Progenitor cell of endocrine pancreas (in vitro differentiated cells): ENCODE results near the gene TNNI2. TPM values are rescaled to one million over a fixed set of nuclear protein-coding genes. Genes with fewer than 3 reads are reported as not detected.

Source experiments
- DNase-seq: peaks from one replicate; pipeline ENCODE4 v3.0.0; 2021; ENCODE audit warnings: low spot score; ENCODE audit not compliant: unreplicated experiment
- H3K27ac Mint-ChIP-seq: 2 replicates; pipeline ENCODE4 v1.8.0; 2021; ENCODE audit warnings: mild to moderate bottlenecking, moderate library complexity, mixed read lengths
- H3K27me3 Mint-ChIP-seq: 2 replicates; pipeline ENCODE4 v1.8.0; 2021; ENCODE audit warnings: mixed read lengths
- H3K36me3 Mint-ChIP-seq: 2 replicates; pipeline ENCODE4 v1.8.0; 2022; ENCODE audit warnings: mixed read lengths; ENCODE audit not compliant: insufficient read depth
- H3K4me1 Mint-ChIP-seq: 2 replicates; pipeline ENCODE4 v1.8.0; 2021; ENCODE audit warnings: low read depth, mixed read lengths
- H3K4me3 Mint-ChIP-seq: 2 replicates; pipeline ENCODE4 v1.8.0; 2021; ENCODE audit warnings: low read depth, mild to moderate bottlenecking, moderate library complexity, mixed read lengths
- H3K9me3 Mint-ChIP-seq: 2 replicates; pipeline ENCODE4 v1.8.0; 2021; ENCODE audit warnings: low read depth, mixed read lengths
- total RNA-seq: library from RNA; stranded (reverse); gene quantifications from 2 replicates; pipeline ENCODE4 v1.2.1, GENCODE V29; 2021
- TF ChIP-seq, protein P1 (sequence below): fragments of 200-600 bp; sonication (generic); IDR thresholded peaks from one replicate; pipeline ENCODE4 v1.5.0; 2021; ENCODE audit warnings: antibody characterized with exemption, mild to moderate bottlenecking; ENCODE audit not compliant: unreplicated experiment

Gene TNNI2
- total RNA-seq, 1 donor from 2014 or later = 0.55 TPM

DNA sequence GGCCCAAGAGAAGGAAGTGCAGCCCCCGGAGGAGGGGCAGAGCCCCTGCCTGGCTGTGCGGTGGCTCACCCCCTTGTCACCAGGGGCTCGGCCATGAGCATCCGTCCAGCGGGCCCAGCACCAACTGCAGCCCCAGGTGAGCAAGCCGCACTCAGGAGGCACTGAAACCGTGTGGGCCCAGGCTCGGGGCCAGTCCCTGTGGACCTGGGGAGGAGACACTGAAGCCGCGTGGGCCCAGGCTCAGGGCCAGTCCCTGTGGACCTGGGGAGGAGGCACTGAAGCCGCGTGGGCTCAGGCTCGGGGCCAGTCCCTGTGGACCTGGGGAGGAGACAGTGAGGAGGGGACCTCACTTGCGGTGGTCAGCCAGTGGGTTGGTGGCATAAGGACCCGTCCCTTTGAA is 28.0 kb downstream of the TNNI2 start:
- no peak overlapping the region for H3K4me3 Mint-ChIP-seq
- peaks cover 24% of the 10 kb centered on the region for H3K27me3 Mint-ChIP-seq
- no peaks in the 10 kb centered on the region for H3K4me1 Mint-ChIP-seq
- no peaks in the 10 kb centered on the region for H3K36me3 Mint-ChIP-seq
- TF ChIP-seq, protein P1, sequence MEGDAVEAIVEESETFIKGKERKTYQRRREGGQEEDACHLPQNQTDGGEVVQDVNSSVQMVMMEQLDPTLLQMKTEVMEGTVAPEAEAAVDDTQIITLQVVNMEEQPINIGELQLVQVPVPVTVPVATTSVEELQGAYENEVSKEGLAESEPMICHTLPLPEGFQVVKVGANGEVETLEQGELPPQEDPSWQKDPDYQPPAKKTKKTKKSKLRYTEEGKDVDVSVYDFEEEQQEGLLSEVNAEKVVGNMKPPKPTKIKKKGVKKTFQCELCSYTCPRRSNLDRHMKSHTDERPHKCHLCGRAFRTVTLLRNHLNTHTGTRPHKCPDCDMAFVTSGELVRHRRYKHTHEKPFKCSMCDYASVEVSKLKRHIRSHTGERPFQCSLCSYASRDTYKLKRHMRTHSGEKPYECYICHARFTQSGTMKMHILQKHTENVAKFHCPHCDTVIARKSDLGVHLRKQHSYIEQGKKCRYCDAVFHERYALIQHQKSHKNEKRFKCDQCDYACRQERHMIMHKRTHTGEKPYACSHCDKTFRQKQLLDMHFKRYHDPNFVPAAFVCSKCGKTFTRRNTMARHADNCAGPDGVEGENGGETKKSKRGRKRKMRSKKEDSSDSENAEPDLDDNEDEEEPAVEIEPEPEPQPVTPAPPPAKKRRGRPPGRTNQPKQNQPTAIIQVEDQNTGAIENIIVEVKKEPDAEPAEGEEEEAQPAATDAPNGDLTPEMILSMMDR = no peak
- H3K27ac Mint-ChIP-seq = no peak overlapping the region
- H3K9me3 Mint-ChIP-seq = no peaks in the 10 kb centered on the region
- no peak for DNase-seq

DNA sequence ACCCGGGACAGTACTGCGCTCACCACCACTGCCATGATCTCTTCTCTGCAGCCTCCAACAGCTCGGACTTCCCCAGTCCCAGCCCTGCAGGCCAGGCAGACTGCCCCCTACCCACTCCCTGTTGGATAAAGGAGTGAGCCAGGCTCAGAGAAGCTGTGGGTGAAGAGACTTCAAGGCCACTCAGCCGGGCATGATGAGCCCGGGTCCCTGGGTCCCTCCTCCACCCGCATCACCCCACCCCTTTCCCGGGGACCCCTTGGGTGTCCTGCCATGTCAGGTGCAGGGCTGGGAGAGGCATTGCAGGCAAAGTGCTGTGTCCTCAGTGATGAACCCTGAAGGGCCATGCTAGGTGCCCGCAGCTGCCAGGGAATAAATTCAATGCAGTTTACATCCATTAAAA is 28.6 kb downstream of the TNNI2 start:
- no peak for DNase-seq
- Mint-ChIP-seq H3K4me3 (no peak overlapping the region), H3K36me3 (no peaks in the 10 kb centered on the region), H3K27me3 (peaks cover 24% of the 10 kb centered on the region), H3K9me3 (no peaks in the 10 kb centered on the region), H3K27ac (no peak overlapping the region), H3K4me1 (no peaks in the 10 kb centered on the region)
- TF ChIP-seq, protein P1 = no peak

DNA sequence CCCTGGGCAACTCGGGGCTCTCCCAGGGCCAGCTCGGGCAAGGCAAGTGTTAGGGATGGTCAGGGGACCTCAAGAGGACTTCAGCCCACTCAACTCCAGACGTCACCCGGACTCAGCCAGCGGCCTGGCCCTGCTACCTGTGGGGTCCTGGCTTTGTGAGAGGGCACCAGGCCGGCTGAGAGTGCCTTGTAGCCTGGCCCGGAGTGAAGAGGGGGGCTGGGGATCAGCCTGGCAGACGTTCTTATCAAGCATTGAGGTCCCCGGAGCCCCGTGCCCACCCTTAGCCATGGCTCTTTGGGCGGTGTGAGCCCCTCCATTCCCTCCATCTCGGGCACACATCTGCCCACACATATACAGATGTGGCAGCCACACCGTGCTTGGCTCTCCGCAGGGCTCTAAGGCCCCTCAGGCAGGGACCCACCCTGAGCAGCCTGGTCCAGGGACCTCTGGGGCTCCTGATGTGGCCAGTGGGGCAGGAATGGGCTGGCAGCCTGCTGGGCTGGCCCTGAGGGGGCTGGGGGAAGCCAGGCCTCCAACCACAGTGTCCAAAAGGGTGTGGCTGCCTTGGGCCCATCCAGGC is 29.4 kb downstream of the TNNI2 start:
- TF ChIP-seq, protein P1 = no peak
- H3K9me3 Mint-ChIP-seq = no peaks in the 10 kb centered on the region
- no peaks in the 10 kb centered on the region for H3K36me3 Mint-ChIP-seq
- no peak for DNase-seq
- H3K27ac Mint-ChIP-seq = no peak overlapping the region
- H3K27me3 Mint-ChIP-seq = peaks cover 24% of the 10 kb centered on the region
- no peak overlapping the region for H3K4me3 Mint-ChIP-seq
- H3K4me1 Mint-ChIP-seq = no peaks in the 10 kb centered on the region

DNA sequence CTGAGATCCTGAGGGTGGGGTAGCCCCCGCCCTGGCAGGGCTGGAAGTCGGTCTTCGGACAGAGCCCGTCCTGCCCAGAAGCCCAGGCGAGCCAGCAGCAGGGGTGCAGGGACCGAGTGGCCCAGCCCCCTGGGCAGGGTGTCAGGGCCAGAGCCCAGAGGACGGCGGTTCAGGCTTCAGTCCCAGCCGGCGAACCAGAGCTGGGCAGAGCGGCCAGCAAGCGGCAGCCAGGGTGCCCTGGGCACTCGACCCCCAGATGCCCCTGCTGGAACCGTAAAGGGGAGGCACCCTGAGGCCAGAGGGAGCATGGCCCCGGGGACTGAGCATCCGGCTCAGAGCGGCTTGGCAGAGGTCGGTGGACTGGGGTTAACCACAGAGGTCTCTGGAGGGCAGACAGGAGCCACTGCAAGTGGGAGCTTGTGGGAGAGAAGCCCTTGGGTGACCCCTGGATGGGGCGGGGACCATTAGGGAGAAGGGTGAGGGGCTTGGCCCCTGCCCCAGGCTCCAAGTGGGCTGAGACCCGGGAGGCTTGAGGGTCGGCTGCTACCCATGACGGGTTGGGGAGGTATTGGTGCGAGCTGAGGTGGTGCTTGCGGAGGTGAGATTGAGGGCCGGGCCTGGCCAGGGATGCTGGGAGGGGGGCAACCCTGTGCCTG is 30.0 kb downstream of the TNNI2 start:
- Mint-ChIP-seq H3K4me1 (no peaks in the 10 kb centered on the region), H3K27me3 (peaks cover 24% of the 10 kb centered on the region), H3K4me3 (no peak overlapping the region), H3K9me3 (no peaks in the 10 kb centered on the region), H3K36me3 (no peaks in the 10 kb centered on the region), H3K27ac (no peak overlapping the region)
- no peak for DNase-seq
- TF ChIP-seq, protein P1 = no peak

DNA sequence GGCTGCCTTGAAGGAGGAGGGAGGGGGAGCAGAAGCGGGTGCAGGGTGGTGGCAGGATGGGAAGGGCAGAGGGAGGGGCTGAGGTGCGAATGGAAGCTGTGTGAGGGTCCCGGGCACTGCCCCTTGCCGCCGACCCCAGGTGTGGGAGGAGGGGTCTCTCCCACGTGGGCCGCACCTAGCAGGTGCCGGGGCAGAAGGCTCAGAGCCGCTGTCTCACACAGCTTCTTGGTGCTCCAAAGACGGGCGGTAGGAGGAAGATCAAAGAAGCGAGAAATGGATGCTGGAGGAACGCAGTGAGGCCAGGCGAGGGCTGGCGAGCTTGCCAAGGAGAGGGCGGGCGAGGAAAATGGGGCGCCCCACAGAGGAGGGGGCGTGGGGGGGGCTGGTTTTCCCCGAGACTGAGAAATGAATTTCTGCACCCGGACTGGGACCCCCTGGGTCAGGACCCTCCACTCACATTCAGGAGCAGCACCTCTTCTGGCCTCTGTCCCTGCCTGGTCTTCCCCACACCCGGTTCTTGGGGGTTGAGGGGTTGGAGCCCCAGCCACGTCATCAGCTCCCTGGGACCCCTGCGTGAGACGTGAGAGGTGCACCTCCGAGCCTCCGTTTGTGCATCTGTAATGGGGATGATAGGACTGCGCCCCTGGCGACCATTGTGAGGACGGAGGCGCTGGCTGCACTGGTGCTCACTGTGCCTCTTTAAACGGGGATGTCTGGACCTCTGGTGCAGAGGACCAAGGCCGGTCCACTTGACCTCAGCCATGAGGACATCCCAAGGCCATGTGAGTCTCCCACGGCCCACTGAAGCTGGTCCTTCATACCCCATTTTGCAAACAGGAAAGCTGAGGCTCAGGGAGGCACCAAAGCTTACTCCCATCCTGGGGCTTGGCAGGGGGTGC is 30.9 kb downstream of the TNNI2 start:
- no peak overlapping the region for H3K27ac Mint-ChIP-seq
- peaks cover 24% of the 10 kb centered on the region for H3K27me3 Mint-ChIP-seq
- no peaks in the 10 kb centered on the region for H3K36me3 Mint-ChIP-seq
- no peaks in the 10 kb centered on the region for H3K4me1 Mint-ChIP-seq
- TF ChIP-seq, protein P1 = no peak
- no peak overlapping the region for H3K4me3 Mint-ChIP-seq
- H3K9me3 Mint-ChIP-seq = no peaks in the 10 kb centered on the region
- no peak for DNase-seq
